MM.1S (cell line): ENCODE results near the gene MRTFA.

Experiments used
- DNase-seq: peaks from one replicate; pipeline ENCODE4 v3.0.0-alpha.2; 2015
- H2AFZ ChIP-seq: fragments of 300-600 bp; sonication (generic); 2 replicates; pipeline ENCODE4 v1.6.0; 2016; ENCODE audit warnings: antibody characterized with exemption, low read length
- H3F3A ChIP-seq: fragments of 300-600 bp; sonication (generic); 2 replicates; pipeline ENCODE4 v1.6.1; 2016; ENCODE audit warnings: mild to moderate bottlenecking, antibody characterized with exemption, low read length, moderate library complexity, mixed read lengths; ENCODE audit not compliant: insufficient read depth
- H3K27ac ChIP-seq: fragments of 300-600 bp; sonication (generic); 2 replicates; pipeline ENCODE4 v1.5.1; 2016; ENCODE audit warnings: mild to moderate bottlenecking, low read length
- H3K27me3 ChIP-seq: fragments of 300-600 bp; sonication (generic); replicated peaks from 2 replicates; pipeline ENCODE4 v1.6.0; 2016; ENCODE audit warnings: low read length; ENCODE audit not compliant: insufficient read depth
- H3K36me3 ChIP-seq: fragments of 300-600 bp; sonication (generic); replicated peaks from 2 replicates; pipeline ENCODE4 v1.6.1; 2016; ENCODE audit warnings: mild to moderate bottlenecking, low read length, mixed read lengths; ENCODE audit not compliant: insufficient read depth
- H3K4me1 ChIP-seq: fragments of 300-600 bp; sonication (generic); 2 replicates; pipeline ENCODE4 v1.6.1; 2016; ENCODE audit warnings: low read length, mixed read lengths
- H3K4me2 ChIP-seq: fragments of 300-600 bp; sonication (generic); 2 replicates; pipeline ENCODE4 v1.6.0; 2016; ENCODE audit warnings: low read depth, low read length
- H3K4me3 ChIP-seq: fragments of 300-600 bp; sonication (generic); 2 replicates; pipeline ENCODE4 v1.5.1; 2016; ENCODE audit warnings: low read length, mixed read lengths
- H3K79me2 ChIP-seq: fragments of 300-600 bp; sonication (generic); 2 replicates; pipeline ENCODE4 v1.6.1; 2016; ENCODE audit warnings: mixed run types, low read length, mixed read lengths
- H3K9ac ChIP-seq: fragments of 300-600 bp; sonication (generic); 2 replicates; pipeline ENCODE4 v1.6.1; 2016; ENCODE audit warnings: low read length, mixed read lengths
- H3K9me2 ChIP-seq: fragments of 300-600 bp; sonication (generic); replicated peaks from 2 replicates; pipeline ENCODE4 v1.6.1; 2016; ENCODE audit warnings: mild to moderate bottlenecking, low read length, mixed read lengths; ENCODE audit not compliant: insufficient read depth
- H3K9me3 ChIP-seq: fragments of 300-600 bp; sonication (generic); replicated peaks from 2 replicates; pipeline ENCODE4 v1.6.1; 2016; ENCODE audit warnings: mild to moderate bottlenecking, low read length, mixed read lengths; ENCODE audit not compliant: insufficient read depth
- H4K20me1 ChIP-seq: fragments of 300-600 bp; sonication (generic); 2 replicates; pipeline ENCODE4 v1.6.1; 2016; ENCODE audit warnings: mild to moderate bottlenecking, low read length, moderate library complexity, mixed read lengths; ENCODE audit not compliant: insufficient read depth
- EZH2 ChIP-seq: fragments of 300-600 bp; sonication (generic); optimal IDR thresholded peaks from 2 replicates; pipeline ENCODE3; 2017; ENCODE audit warnings: low read depth, mild to moderate bottlenecking, antibody characterized with exemption, low read length, mixed read lengths
- EZH2phosphoT487 ChIP-seq: fragments of 300-600 bp; sonication (generic); IDR thresholded peaks from 2 replicates; pipeline ENCODE4 v1.6.1; 2018; ENCODE audit warnings: antibody characterized with exemption, low read length
- TF ChIP-seq, protein P1 (sequence below): fragments of 300-600 bp; sonication (generic); IDR thresholded peaks from 2 replicates; pipeline ENCODE4 v1.5.1; 2016; ENCODE audit warnings: antibody characterized with exemption, low read length, mixed read lengths

MRTFA gene

DNA sequence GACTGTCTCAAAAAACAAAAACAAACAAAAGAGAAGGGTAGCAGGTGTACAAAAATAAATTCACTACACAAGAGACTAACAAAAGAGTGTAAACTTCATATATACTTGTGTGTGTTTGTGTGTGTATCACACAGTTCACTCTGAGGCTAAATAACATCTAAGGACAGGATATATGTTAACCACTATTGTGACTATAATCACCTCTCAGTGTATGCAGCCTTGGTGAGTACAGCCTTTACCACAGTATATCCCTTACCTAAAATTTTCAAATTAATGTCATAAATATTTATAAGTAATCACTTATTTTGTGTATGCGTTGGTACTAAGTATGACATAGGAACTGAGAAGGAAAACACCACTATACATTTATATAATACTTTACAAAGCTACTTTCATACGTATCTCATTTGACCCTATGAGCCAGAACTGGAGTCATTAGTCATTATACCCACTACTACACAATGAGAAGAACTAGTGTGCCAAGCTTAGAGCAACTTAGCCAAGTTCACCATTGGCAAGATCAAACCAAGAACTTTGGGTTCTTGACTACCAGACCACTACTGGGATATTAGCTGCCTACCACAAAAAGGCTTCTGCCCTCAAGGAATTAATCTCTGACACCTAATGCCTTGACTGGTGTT lies 149.4 kb downstream of the MRTFA start:
- H3F3A ChIP-seq = peaks cover 9% of the 10 kb centered on the region
- H3K9me2 ChIP-seq = no peaks in the 10 kb centered on the region
- peaks cover 14% of the 10 kb centered on the region for H3K4me1 ChIP-seq
- H3K27me3 ChIP-seq = no peaks in the 10 kb centered on the region
- H2AFZ ChIP-seq = no peak overlapping the region
- no peaks in the 10 kb centered on the region for H4K20me1 ChIP-seq
- H3K36me3 ChIP-seq = no peaks in the 10 kb centered on the region
- no peak for DNase-seq
- TF ChIP-seq EZH2 = no peak
- no peak overlapping the region for H3K9ac ChIP-seq
- no peak overlapping the region for H3K4me2 ChIP-seq
- no peaks in the 10 kb centered on the region for H3K9me3 ChIP-seq
- H3K4me3 ChIP-seq = no peak overlapping the region
- peaks cover 18% of the 10 kb centered on the region; the same call in 1 of the 2 replicates for H3K79me2 ChIP-seq
- H3K27ac ChIP-seq = no peak overlapping the region

DNA sequence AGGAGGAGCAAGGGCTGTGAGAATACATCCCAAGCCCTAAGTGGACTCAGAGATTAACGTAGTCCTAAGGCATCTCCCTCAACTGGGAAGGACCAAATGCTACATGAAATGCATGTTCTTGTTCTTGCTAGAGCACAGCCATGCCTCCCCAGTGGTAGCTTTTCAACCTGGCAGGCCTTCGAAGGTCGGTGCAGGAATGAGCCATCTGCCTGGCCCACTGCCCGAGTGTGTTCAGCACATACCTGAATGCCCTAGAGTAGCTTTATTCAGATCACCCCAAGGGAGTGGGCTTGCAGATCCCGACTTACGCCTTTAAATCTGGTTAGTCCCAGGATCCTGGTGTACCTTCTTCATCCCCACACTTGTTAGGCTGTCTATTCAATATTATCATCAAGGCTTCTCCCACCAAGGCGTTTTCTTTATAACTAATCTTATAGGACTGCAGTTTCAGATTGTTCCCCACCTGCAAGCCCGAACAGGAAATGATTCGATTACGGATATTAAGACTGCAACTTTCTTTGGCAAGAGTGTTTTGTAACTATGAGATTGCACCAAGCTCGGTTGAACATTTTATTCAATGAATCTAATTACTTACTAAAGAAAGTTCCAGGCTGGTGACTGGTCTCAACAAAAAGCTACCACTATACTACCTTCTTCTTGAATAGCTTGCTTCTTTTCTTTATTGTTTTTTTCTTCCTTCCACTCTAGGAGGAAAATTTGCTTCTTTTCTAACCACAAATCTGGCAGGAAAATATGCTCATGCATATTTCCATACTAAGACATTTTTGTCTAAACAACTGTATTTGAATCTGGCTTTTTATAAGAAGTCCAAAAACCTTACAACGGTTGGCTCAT lies 150.5 kb downstream of the MRTFA start:
- Histone ChIP-seq H3K4me1 (peaks cover 3% of the 10 kb centered on the region), H2AFZ (no peak overlapping the region), H3K9me3 (no peaks in the 10 kb centered on the region), H3K36me3 (no peaks in the 10 kb centered on the region), H3K9me2 (no peaks in the 10 kb centered on the region), H3K4me2 (no peak overlapping the region), H3K27ac (no peak overlapping the region), H3K4me3 (no peak overlapping the region), H3K9ac (no peak overlapping the region), H4K20me1 (no peaks in the 10 kb centered on the region), H3K79me2 (peaks cover 14% of the 10 kb centered on the region; the same call in 1 of the 2 replicates), H3K27me3 (no peaks in the 10 kb centered on the region), H3F3A (no peaks in the 10 kb centered on the region)
- no peak for TF ChIP-seq EZH2
- TF ChIP-seq, protein P1, sequence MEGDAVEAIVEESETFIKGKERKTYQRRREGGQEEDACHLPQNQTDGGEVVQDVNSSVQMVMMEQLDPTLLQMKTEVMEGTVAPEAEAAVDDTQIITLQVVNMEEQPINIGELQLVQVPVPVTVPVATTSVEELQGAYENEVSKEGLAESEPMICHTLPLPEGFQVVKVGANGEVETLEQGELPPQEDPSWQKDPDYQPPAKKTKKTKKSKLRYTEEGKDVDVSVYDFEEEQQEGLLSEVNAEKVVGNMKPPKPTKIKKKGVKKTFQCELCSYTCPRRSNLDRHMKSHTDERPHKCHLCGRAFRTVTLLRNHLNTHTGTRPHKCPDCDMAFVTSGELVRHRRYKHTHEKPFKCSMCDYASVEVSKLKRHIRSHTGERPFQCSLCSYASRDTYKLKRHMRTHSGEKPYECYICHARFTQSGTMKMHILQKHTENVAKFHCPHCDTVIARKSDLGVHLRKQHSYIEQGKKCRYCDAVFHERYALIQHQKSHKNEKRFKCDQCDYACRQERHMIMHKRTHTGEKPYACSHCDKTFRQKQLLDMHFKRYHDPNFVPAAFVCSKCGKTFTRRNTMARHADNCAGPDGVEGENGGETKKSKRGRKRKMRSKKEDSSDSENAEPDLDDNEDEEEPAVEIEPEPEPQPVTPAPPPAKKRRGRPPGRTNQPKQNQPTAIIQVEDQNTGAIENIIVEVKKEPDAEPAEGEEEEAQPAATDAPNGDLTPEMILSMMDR = no peak
- no peak for TF ChIP-seq EZH2phosphoT487
- DNase-seq = no peak

DNA sequence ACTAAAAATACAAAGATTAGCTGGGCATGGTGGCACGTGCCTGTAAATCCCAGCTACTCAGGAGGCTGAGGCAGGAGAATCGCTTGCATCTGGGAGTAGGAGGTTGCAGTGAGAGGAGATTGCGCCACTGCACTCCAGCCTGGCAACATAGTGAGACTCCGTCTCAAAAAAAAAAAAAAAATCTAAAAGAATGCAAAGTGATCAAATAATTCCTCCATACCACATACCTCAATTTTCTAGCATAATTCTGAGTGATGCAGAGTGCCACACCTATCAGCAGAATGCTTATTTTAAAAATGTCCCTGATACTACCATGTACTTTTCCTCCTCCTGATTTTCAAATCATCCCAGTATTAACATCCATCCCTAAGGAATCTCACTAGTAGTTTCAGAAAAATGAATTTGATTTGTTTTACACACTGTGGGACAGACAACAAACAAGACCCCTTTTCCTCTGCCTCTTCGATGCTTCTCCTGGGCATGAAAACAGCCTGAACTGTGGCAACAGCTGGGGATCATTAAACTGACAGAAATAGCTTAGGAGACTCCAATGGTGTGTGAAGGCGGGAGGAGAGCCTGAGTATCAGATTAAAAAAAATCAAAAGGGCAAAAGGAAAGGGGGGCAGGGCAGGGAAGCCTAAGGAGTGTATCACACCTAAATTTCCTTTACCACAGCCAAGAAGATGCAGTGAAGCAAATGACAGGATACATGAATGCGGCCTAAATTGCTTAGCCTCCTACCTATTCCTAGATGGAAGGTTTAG lies 151.4 kb downstream of the MRTFA start:
- Histone ChIP-seq H3K9me3 (no peaks in the 10 kb centered on the region), H2AFZ (no peak overlapping the region), H3K9ac (no peak overlapping the region), H3K27ac (no peak overlapping the region), H3K4me3 (no peak overlapping the region), H3K36me3 (no peaks in the 10 kb centered on the region), H4K20me1 (no peaks in the 10 kb centered on the region), H3K9me2 (no peaks in the 10 kb centered on the region), H3K79me2 (peaks cover 9% of the 10 kb centered on the region; the same call in 1 of the 2 replicates), H3K4me2 (no peak overlapping the region), H3K4me1 (no peaks in the 10 kb centered on the region), H3K27me3 (no peaks in the 10 kb centered on the region), H3F3A (no peaks in the 10 kb centered on the region)
- no peak for TF ChIP-seq EZH2phosphoT487
- TF ChIP-seq, protein P1 = no peak
- no peak for TF ChIP-seq EZH2
- no peak for DNase-seq
